LNCAP (cell line): Measurements from ENCODE around the gene PCSK2.

Experiments used
- CTCF ChIP-seq: fragments of 450-650 bp; IDR thresholded peaks from 2 replicates; pipeline ENCODE4 v1.5.1; 2017; ENCODE audit warnings: mild to moderate bottlenecking

PCSK2 gene

GRCh38 chr20:17438436-17439039 lies 211.7 kb downstream of the PCSK2 start:
- TF ChIP-seq CTCF = no peak

- no peak for TF ChIP-seq CTCF
These were observed 212.9 kb downstream of the PCSK2 start for GRCh38 chr20:17439616-17440296.

GRCh38 chr20:17441745-17442144 lies 214.9 kb downstream of the PCSK2 start:
- no peak for TF ChIP-seq CTCF

- peak; percentile 56 for TF ChIP-seq CTCF
These were observed 215.7 kb downstream of the PCSK2 start for GRCh38 chr20:17442588-17442987.

GRCh38 chr20:17443131-17443858 lies 216.5 kb downstream of the PCSK2 start:
- TF ChIP-seq CTCF = no peak

GRCh38 chr20:17444091-17444490 lies 217.3 kb downstream of the PCSK2 start:
- TF ChIP-seq CTCF = no peak

GRCh38 chr20:17445543-17445942 lies 218.7 kb downstream of the PCSK2 start:
- TF ChIP-seq CTCF = no peak
